Stimulated activated CD4-positive, alpha-beta T cell treated with anti-CD3 and anti-CD28 coated beads, TNF-alpha, amount 100 ng/mL, for 1 hour (primary cell): ENCODE measurements around the gene INPP4B.

Source experiments
- DNase-seq, 3 donors: peaks; one replicate each; pipeline ENCODE4 v3.0.0-alpha.2; 2020; ENCODE audit warnings: low read depth in 3 of 3, low spot score in 1 of 3

INPP4B gene

GRCh38 chr4:142314686-142315085 is 531.4 kb downstream of the INPP4B start:
- DNase-seq, result no peak

GRCh38 chr4:142314247-142314646 is 531.9 kb downstream of the INPP4B start:
- DNase-seq, result no peak

- no peak for DNase-seq
Observed at GRCh38 chr4:142312391-142312790, 533.7 kb downstream of the INPP4B start.

- no peak for DNase-seq
Observed at GRCh38 chr4:142311916-142312315, 534.2 kb downstream of the INPP4B start.

DNA sequence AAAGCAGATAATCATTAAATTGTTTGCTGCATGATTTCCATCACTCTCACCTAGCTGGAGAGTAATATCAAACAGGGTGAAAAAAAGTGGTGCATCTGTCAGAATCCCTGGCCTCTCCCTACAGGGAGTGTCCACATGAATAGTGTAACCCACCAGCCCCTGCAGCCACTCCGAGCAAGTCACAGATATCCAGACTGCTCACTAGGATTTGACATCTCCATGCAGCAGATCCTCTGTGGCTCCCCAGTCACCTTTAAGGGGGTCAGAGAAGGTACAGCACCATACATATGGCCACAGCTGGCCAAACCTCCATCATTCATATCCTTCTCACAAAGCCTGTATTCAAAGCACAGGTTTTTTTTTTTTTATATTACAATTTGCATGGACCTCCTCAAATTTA is 536.3 kb downstream of the INPP4B start:
- DNase-seq, result no peak

GRCh38 chr4:142307857-142308256 is 538.2 kb downstream of the INPP4B start:
- no peak for DNase-seq

GRCh38 chr4:142297313-142297712 is 548.8 kb downstream of the INPP4B start:
- DNase-seq, result no peak

DNA sequence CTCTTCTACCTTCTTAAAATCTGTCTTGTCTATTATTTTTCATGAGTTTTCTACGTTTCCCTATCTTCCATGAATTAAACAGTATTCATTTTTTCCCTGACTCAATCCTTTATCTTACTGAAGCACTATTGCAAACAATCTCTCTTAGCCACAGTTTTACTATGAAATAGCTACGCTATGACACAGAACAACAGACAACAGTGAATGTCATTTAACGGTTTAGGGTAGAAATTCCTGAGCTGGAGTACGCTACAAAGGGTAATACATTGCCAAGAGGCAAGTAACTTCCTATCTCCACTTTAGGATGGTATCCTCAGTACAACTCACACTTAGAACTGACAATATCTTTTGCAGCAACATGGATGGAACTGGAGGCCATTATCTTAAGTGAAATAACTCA is 552.6 kb downstream of the INPP4B start:
- no peak for DNase-seq

GRCh38 chr4:142292231-142292630 is 553.9 kb downstream of the INPP4B start:
- DNase-seq, result no peak

- no peak for DNase-seq
Observed at GRCh38 chr4:142291299-142292050, 554.6 kb downstream of the INPP4B start.

- no peak for DNase-seq
Observed at GRCh38 chr4:142287371-142287770, 558.7 kb downstream of the INPP4B start.

DNA sequence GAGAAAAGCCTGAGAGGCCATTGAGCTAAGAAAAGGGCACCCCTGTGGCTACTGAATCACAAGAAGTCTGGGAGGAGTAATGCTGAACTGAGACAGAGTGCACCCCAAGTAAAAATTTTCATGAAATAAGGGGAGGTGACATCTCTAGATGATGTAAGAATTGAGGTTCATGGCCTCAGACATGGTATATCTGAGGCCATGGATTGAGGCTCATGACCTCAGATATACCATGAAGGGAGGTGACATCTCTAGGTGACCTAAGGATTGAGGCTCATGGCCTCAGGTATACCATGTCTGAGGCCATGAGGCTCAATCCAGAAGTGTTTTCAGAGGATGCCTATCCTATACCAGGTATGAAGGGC is 560.9 kb downstream of the INPP4B start:
- DNase-seq, result no peak

GRCh38 chr4:142284402-142285221 is 561.5 kb downstream of the INPP4B start:
- DNase-seq, result no peak

GRCh38 chr4:142282870-142283431 is 563.1 kb downstream of the INPP4B start:
- DNase-seq, result no peak

DNA sequence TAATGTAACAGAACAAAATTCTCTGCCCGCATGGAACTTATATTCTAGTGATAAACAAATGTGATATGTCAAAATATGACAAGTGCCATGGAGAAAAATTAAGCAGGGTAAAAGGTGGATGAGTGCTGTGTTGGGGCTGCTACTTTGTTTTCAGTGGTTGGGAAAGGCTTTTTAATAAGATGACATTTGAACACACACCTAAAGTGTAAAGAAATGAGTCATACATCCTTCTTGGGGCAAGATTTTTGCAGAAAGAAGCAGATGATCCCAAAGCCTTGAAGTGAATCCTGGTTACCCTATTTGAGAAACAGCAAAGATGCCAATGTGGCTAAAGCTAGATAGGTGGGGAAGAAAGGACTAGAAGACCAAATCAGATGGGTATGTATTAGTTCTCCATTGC is 564.1 kb downstream of the INPP4B start:
- DNase-seq, result no peak

DNA sequence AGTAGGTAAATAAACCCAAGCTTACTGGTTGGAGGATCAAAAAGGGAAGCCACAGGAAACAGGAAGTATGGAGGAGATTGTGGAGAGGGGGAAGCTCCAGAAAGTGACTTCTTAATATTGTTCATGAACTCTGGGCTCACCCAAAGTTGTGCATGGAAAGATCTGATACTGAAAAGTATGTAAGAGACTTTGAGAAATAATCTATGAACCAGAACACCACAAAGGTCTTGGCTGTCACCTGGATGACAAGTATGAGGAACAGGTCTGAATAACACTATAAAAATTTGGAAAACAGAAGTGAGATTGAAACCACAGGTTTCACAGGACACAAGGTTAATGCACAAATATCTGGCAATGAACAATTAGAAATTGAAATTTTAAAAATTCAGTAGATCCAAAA is 567.4 kb downstream of the INPP4B start:
- DNase-seq, result no peak

DNA sequence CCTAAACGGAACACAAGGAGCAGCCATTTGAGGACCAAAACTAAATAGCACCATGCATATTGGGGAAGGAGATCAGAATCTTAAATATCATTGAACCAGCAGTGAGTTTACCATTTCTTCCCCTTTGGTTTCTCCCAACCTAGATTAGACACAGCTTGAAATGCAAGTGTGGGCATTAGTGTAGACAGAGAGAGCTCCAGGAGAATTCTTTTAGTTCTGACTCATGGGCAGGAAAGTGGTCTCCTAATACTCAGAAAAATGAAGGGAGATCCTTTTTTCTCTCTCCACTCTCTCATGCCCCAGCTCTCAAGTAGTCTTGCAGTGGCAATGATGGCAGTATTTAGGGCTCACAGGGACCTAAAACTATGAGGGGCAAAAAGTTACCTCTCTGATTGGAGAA is 567.9 kb downstream of the INPP4B start:
- DNase-seq, result no peak

DNA sequence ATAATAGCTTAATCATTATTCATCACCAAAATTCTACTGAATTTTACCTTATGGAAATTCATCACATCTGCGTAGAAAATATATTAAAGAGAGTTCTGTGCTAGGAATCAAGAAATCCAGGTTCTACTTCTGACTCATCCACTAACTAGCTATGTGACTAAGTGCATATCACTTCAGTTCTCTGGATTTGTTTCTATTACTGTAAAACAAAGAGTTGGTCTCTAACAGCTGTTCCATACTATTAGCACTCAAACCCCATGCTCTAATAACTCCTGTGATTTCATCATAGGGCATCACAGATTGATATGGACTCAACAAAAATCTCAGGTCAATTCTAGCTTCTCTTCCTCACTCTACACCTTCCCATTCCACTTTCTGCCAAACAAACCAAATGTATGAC is 572.0 kb downstream of the INPP4B start:
- DNase-seq, result no peak

DNA sequence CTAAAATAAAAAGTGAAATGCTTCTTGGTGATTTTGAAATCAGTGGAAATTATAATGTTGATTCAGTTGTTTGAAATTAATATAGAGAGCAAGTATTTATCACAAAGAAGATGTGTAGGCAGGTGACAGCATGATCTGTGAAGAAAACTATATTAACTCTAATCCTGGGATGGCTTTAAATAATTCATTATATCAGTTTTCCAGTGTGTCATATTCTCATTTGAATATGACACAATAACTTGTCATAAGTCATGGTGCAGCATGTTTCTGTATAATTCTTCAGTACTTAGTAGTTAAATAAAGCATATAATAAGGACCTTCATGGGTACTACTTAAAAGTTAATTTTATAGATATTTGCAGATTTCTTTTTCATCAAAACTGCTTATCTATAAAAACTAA is 573.6 kb downstream of the INPP4B start:
- DNase-seq, result no peak

DNA sequence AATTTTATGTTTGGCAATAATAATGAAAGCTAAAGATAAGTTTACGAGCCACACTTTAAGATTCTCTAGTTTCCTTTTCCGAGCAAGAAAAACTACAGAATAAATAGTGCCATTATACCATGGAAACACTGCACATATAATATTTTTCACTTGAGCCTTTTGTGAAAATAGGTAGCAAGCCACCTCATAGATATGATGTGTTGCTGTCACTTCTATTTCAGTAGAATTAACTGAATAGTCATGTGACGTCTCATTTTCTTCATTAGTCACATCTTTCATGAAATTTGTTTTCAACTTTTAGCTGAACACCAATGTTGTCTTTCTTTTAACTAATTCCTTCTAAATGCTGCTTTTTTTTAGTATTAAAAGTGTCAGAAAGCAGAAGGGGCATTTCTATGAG is 574.3 kb downstream of the INPP4B start:
- no peak for DNase-seq

DNA sequence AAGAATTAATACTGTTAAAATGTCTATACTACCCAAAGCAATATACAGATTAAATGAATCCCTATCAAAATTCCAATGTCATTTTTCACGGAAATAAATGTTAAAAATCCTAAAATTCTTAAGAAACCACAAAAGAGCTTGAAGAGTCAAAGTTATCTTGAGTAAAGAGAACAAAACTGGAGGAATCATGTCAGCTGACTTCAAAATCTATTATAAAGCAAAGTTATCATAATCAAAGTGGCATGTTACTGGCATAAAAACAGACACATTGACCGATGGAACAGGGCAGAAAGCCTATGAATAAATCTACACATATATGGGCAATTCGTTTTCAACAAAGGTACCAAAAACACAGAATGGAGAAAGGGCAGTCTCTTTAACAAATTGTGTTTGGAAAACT is 579.0 kb downstream of the INPP4B start:
- no peak for DNase-seq

- no peak for DNase-seq
Observed at GRCh38 chr4:142265946-142266345, 580.2 kb downstream of the INPP4B start.
